ENCODE measurements around the gene FXYD6. TPM values are rescaled to one million over a fixed set of nuclear protein-coding genes. Genes with fewer than 3 reads are reported as not detected.

Gene FXYD6
- total and polyA plus RNA-seq, 4 donors: 4.7 to 22.5 (median 12.3) TPM

GRCh38 chr11:117881217-117881616 is 4.8 kb upstream of the FXYD6 start:
- no peak for TF ChIP-seq EGR1 (IDR thresholded peaks at IDR 0.05; ENCODE audit: low read depth in 2 of 2)
- no peak for TF ChIP-seq HNF4A (conservative IDR thresholded peaks at IDR 0.05)
- no peak for TF ChIP-seq NR2F2 (IDR thresholded peaks at IDR 0.05)
- no peak for TF ChIP-seq ZBTB33 (IDR thresholded peaks at IDR 0.05)
- TF ChIP-seq, protein P1, sequence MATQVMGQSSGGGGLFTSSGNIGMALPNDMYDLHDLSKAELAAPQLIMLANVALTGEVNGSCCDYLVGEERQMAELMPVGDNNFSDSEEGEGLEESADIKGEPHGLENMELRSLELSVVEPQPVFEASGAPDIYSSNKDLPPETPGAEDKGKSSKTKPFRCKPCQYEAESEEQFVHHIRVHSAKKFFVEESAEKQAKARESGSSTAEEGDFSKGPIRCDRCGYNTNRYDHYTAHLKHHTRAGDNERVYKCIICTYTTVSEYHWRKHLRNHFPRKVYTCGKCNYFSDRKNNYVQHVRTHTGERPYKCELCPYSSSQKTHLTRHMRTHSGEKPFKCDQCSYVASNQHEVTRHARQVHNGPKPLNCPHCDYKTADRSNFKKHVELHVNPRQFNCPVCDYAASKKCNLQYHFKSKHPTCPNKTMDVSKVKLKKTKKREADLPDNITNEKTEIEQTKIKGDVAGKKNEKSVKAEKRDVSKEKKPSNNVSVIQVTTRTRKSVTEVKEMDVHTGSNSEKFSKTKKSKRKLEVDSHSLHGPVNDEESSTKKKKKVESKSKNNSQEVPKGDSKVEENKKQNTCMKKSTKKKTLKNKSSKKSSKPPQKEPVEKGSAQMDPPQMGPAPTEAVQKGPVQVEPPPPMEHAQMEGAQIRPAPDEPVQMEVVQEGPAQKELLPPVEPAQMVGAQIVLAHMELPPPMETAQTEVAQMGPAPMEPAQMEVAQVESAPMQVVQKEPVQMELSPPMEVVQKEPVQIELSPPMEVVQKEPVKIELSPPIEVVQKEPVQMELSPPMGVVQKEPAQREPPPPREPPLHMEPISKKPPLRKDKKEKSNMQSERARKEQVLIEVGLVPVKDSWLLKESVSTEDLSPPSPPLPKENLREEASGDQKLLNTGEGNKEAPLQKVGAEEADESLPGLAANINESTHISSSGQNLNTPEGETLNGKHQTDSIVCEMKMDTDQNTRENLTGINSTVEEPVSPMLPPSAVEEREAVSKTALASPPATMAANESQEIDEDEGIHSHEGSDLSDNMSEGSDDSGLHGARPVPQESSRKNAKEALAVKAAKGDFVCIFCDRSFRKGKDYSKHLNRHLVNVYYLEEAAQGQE (IDR thresholded peaks at IDR 0.05): no peak
- TF ChIP-seq RXRA (IDR thresholded peaks at IDR 0.05): no peak
- TF ChIP-seq SP1 (IDR thresholded peaks at IDR 0.05): no peak
- WGBS: 84% methylated on average over 5 of the region's 5 CpGs
- H3K4me1 ChIP-seq (ENCODE audit: control insufficient read depth in 4 of 4, insufficient read depth in 4 of 4, low read length in 3 of 4): peaks cover 0 to 2% (median 0%) of the 10 kb centered on the region in 4 donors
- H3K9ac ChIP-seq (ENCODE audit: low read depth in 1 of 2, low read length in 2 of 2): no peak overlapping the region
- H3K36me3 ChIP-seq (ENCODE audit: control insufficient read depth in 4 of 4, insufficient read depth in 3 of 4, low read depth in 1 of 4, low read length in 3 of 4): no peaks in the 10 kb centered on the region
- H3K27me3 ChIP-seq (ENCODE audit: control insufficient read depth in 4 of 4, insufficient read depth in 4 of 4, low read length in 3 of 4): peaks cover 0 to 8% (median 0%) of the 10 kb centered on the region in 4 donors
- H3K9me3 ChIP-seq (ENCODE audit: control insufficient read depth in 4 of 4, low read length in 3 of 4): no peaks in the 10 kb centered on the region
- DNase-seq (ENCODE audit: low spot score): peak; percentile 4
- no peak overlapping the region for H3K27ac ChIP-seq (ENCODE audit: low read depth in 1 of 2, low read length in 2 of 2)
- H3K4me3 ChIP-seq (ENCODE audit: low read depth in 1 of 3, low read length in 3 of 3): no peak overlapping the region

DNA sequence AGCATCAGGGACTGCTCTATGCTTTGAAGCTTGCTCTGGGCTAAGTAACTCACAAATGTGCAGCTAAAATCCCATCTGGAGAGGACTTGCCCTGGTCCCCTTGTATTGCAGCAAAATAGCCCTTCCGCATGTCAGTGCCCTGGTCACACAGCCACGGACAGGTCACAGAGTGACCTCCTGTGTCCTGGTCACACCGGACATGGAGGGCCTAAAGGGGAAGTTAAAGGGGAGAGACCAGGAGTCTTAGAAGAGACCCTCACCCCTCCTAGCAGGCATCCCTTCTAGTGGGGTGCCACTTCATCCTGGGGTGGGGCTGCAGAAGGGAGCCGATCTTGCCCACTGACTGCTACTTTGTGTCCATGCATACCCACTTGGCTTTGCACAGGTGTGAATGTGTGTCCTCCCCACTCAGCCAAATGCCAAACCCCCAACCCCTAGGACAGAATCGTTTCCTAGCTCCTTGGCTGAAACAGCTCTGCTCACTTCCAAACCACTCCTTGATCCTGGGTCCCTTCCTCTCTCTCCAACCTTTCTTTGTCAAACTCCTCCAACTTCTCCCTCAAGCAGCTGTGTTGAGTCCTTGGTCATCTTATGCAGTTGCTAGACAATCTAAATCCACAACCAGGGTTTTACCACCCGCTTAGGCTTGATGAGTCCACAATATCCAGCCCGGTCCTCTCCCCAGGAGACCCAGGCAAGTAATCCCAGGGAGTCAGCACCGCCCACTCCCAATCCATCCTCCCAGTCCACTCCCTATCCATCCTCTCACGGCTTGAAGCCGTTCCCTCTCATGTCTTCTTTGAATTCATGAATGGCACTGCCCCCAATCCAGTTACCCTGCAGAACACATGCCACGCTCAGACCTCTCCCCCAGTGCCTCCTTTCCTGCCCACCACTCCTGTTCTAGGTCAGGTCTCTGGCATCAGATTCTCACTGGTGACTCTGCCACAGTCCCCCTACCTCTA is 3.3 kb upstream of the FXYD6 start:
- Histone ChIP-seq H3K4me1 (ENCODE audit: control insufficient read depth in 4 of 4, insufficient read depth in 4 of 4, low read length in 3 of 4) (peaks cover 0 to 10% (median 3%) of the 10 kb centered on the region in 4 donors), H3K4me3 (ENCODE audit: low read depth in 1 of 3, low read length in 3 of 3) (no peak overlapping the region), H3K9ac (ENCODE audit: low read depth in 1 of 2, low read length in 2 of 2) (no peak overlapping the region), H3K9me3 (ENCODE audit: control insufficient read depth in 4 of 4, low read length in 3 of 4) (no peaks in the 10 kb centered on the region), H3K27ac (ENCODE audit: low read depth in 1 of 2, low read length in 2 of 2) (no peak overlapping the region), H3K36me3 (ENCODE audit: control insufficient read depth in 4 of 4, insufficient read depth in 3 of 4, low read depth in 1 of 4, low read length in 3 of 4) (no peaks in the 10 kb centered on the region), H3K27me3 (ENCODE audit: control insufficient read depth in 4 of 4, insufficient read depth in 4 of 4, low read length in 3 of 4) (peaks cover 0 to 14% (median 1%) of the 10 kb centered on the region in 4 donors)
- no peak for DNase-seq (ENCODE audit: low spot score)
- 65% methylated on average over 11 of the region's 11 CpGs for WGBS
- TF ChIP-seq HNF4G (IDR thresholded peaks at IDR 0.05) (no peak), HNF4A (conservative IDR thresholded peaks at IDR 0.05) (no peak), RAD21 (IDR thresholded peaks at IDR 0.05) (no peak), FOXA2 (IDR thresholded peaks at IDR 0.05) (no peak), TAF1 (conservative IDR thresholded peaks at IDR 0.05) (no peak), NR2F2 (IDR thresholded peaks at IDR 0.05) (no peak), FOXA1 (IDR thresholded peaks at IDR 0.05) (no peak), GABPA (IDR thresholded peaks at IDR 0.05 in 1 of 2, conservative IDR thresholded peaks at IDR 0.05 in 1 of 2) (no peak)
- TF ChIP-seq, protein P2, sequence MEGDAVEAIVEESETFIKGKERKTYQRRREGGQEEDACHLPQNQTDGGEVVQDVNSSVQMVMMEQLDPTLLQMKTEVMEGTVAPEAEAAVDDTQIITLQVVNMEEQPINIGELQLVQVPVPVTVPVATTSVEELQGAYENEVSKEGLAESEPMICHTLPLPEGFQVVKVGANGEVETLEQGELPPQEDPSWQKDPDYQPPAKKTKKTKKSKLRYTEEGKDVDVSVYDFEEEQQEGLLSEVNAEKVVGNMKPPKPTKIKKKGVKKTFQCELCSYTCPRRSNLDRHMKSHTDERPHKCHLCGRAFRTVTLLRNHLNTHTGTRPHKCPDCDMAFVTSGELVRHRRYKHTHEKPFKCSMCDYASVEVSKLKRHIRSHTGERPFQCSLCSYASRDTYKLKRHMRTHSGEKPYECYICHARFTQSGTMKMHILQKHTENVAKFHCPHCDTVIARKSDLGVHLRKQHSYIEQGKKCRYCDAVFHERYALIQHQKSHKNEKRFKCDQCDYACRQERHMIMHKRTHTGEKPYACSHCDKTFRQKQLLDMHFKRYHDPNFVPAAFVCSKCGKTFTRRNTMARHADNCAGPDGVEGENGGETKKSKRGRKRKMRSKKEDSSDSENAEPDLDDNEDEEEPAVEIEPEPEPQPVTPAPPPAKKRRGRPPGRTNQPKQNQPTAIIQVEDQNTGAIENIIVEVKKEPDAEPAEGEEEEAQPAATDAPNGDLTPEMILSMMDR (IDR thresholded peaks at IDR 0.05; ENCODE audit: low read depth, low read length, missing input control): no peak
- TF ChIP-seq, protein P3, sequence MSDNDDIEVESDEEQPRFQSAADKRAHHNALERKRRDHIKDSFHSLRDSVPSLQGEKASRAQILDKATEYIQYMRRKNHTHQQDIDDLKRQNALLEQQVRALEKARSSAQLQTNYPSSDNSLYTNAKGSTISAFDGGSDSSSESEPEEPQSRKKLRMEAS (IDR thresholded peaks at IDR 0.05): no peak
- TF ChIP-seq, protein P1 (IDR thresholded peaks at IDR 0.05): no peak
